ENCODE data around the gene TEX9. TPM values are rescaled to one million over a fixed set of nuclear protein-coding genes. Genes with fewer than 3 reads are reported as not detected.
"Not testable (repeated sequence)": the region's sequence is repeated elsewhere in the genome, so short reads cannot be mapped to it uniquely, and the experiment has no call there.

Gene TEX9
- total RNA-seq, 4 donors from 2014 or later, result 18.3 to 27.5 (median 24.3) TPM

- Histone ChIP-seq H3K4me1 (no peaks in the 10 kb centered on the region), H3K4me3 (no peak overlapping the region), H3K9me3 (no peaks in the 10 kb centered on the region)
Measured at GRCh38 chr15:56411122-56411749, 46.0 kb downstream of the TEX9 start.

DNA sequence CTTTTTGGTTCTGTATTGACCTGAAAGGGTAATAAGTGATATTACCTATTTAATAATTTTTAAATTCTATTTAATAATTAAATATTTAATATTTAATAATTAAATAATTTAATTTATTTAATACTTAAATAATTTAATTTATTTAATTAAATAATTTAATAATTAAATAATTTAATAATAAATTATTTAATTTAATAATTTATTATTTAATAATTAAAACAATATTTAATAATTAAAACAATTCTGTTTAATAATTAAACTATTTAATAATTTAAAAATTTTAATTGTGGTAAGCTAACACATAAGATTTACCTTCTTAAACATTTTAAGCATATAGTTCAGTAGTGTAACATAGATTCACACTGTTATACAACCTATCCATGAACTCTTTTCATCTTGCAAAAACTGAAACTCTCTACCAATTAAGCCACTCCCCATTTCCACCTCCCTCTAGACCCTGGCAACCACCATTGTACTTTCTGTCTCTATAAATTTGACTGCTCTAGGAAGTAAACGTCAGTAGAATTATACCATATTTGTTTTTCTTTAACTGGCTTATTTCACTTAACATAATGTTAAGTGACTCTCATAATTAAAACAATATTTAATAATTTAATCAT is 48.0 kb downstream of the TEX9 start:
- not testable (repeated sequence) for H3K36me3 ChIP-seq, H3K27me3 ChIP-seq, H3K9me3 ChIP-seq, DNase-seq, H3K27ac ChIP-seq, H3K4me1 ChIP-seq, H3K4me3 ChIP-seq

More at GRCh38 chr15:56411122-56411749, 46.0 kb downstream of the TEX9 start:
- H3K27me3 ChIP-seq, result no peaks in the 10 kb centered on the region
- TF ChIP-seq, protein P1, sequence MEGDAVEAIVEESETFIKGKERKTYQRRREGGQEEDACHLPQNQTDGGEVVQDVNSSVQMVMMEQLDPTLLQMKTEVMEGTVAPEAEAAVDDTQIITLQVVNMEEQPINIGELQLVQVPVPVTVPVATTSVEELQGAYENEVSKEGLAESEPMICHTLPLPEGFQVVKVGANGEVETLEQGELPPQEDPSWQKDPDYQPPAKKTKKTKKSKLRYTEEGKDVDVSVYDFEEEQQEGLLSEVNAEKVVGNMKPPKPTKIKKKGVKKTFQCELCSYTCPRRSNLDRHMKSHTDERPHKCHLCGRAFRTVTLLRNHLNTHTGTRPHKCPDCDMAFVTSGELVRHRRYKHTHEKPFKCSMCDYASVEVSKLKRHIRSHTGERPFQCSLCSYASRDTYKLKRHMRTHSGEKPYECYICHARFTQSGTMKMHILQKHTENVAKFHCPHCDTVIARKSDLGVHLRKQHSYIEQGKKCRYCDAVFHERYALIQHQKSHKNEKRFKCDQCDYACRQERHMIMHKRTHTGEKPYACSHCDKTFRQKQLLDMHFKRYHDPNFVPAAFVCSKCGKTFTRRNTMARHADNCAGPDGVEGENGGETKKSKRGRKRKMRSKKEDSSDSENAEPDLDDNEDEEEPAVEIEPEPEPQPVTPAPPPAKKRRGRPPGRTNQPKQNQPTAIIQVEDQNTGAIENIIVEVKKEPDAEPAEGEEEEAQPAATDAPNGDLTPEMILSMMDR (IDR thresholded peaks at IDR 0.05), result no peak
- TF ChIP-seq POLR2A (IDR thresholded peaks at IDR 0.05), result no peak
- H3K27ac ChIP-seq, result no peak overlapping the region
- H3K36me3 ChIP-seq, result no peaks in the 10 kb centered on the region
- no peak for DNase-seq

- Histone ChIP-seq H3K27ac (no peak overlapping the region), H3K27me3 (no peaks in the 10 kb centered on the region), H3K9me3 (no peaks in the 10 kb centered on the region), H3K4me3 (no peak overlapping the region), H3K36me3 (no peaks in the 10 kb centered on the region), H3K4me1 (no peaks in the 10 kb centered on the region)
- TF ChIP-seq, protein P1 (IDR thresholded peaks at IDR 0.05), result no peak
- TF ChIP-seq POLR2A (IDR thresholded peaks at IDR 0.05), result no peak
- no peak for DNase-seq
Measured at GRCh38 chr15:56425276-56425675, 60.0 kb downstream of the TEX9 start.

DNA sequence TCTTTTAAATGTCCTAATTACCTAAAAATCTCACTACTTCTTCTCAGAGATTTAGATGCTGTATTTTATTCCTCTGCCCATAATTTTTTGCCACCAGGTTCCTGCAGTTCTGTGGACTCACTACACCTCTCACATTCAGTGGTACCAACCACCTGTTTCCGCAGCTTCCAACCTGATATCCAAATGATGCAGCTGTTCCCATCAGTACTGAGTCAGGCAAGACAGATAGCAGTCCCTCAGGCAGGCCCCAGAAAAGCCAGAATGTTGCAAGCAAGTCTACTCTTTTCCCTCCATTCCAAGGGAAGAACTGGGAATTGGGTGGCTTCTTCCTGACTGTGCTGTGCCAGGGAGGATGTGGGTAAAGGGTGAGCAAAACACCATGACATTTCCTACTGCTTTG is 60.8 kb downstream of the TEX9 start:
- no peak for DNase-seq
- no peaks in the 10 kb centered on the region for H3K9me3 ChIP-seq
- H3K4me1 ChIP-seq, result no peaks in the 10 kb centered on the region
- no peak overlapping the region for H3K4me3 ChIP-seq
- TF ChIP-seq, protein P1 (IDR thresholded peaks at IDR 0.05), result no peak
- no peak for TF ChIP-seq POLR2A (IDR thresholded peaks at IDR 0.05)
- no peak overlapping the region for H3K27ac ChIP-seq
- no peaks in the 10 kb centered on the region for H3K27me3 ChIP-seq
- H3K36me3 ChIP-seq, result no peaks in the 10 kb centered on the region

- no peaks in the 10 kb centered on the region for H3K27me3 ChIP-seq
- DNase-seq, result no peak
Measured at GRCh38 chr15:56428821-56429458, 63.7 kb downstream of the TEX9 start.

More at GRCh38 chr15:56428821-56429458, 63.7 kb downstream of the TEX9 start:
- no peaks in the 10 kb centered on the region for H3K36me3 ChIP-seq
- no peak overlapping the region for H3K4me3 ChIP-seq
- no peak overlapping the region for H3K27ac ChIP-seq
- no peaks in the 10 kb centered on the region for H3K9me3 ChIP-seq
- H3K4me1 ChIP-seq, result no peaks in the 10 kb centered on the region
- TF ChIP-seq, protein P1 (IDR thresholded peaks at IDR 0.05), result peak in 5 of 6 experiments; percentile 21 to 75 (median 62)
- TF ChIP-seq POLR2A (IDR thresholded peaks at IDR 0.05), result no peak

Data from Peyer's patch (tissue), 4 donors.